ENCODE results near the gene CDY2B. TPM values are rescaled to one million over a fixed set of nuclear protein-coding genes. Genes with fewer than 3 reads are reported as not detected.

The CDY2B gene
- total RNA-seq, 1 experiment from 2014 or later = not detected

Other genes with a start within 250 kb of the CDY2B start
- not detected in 2 replicates for gene CDY2A, start 145.6 kb upstream of the CDY2B start, total RNA-seq (2022)

All from Caco-2 (cell line).